ENCODE measurements around the gene STPG4. TPM values are rescaled to one million over a fixed set of nuclear protein-coding genes. Genes with fewer than 3 reads are reported as not detected.

The STPG4 gene
- total RNA-seq, 1 experiment from 2014 or later, result 0.13 TPM

DNA sequence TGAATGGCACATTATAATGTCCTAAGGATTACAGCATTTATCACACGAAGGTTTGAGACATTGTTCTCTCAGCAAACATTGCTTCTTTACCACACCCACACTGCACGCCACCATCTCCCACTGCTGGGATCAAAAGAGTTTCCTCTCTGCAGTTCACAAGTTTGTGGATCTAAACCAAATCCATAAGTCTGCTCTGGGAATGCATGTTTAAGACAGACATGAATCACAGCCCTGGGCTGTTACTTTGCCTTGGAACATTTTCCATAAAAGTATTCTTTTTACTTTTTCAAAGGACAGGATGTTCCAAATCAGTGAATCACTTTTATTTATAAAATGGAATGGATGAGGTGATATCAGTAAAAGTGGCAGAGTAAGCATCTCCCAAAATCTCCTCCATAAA is 36.1 kb downstream of the STPG4 start:
- Histone ChIP-seq H3K18ac (ENCODE audit: insufficient read length, low read depth, low read length) (no peak overlapping the region), H2BK12ac (ENCODE audit: insufficient read length, low read depth, low read length) (no peak overlapping the region), H3K9me3 (ENCODE audit: control insufficient read depth, low read depth, low read length) (no peaks in the 10 kb centered on the region), H2AK5ac (ENCODE audit: insufficient read length, low read length) (no peak overlapping the region), H2AFZ (ENCODE audit: low read length) (no peak overlapping the region), H3K4me1 (ENCODE audit: insufficient read depth, low read length) (no peaks in the 10 kb centered on the region), H3K79me2 (ENCODE audit: insufficient read depth, low read length) (no peaks in the 10 kb centered on the region), H4K5ac (ENCODE audit: insufficient read length, low read depth, low read length) (no peak overlapping the region), H3K9ac (ENCODE audit: extremely low read depth, insufficient read length, low read length) (no peak overlapping the region), H3K23me2 (ENCODE audit: insufficient read length, low read depth, low read length, poor library complexity, severe bottlenecking) (no peaks in the 10 kb centered on the region), H2BK120ac (ENCODE audit: low read depth, low read length, poor library complexity, severe bottlenecking) (no peak overlapping the region), H3T11ph (ENCODE audit: low read length) (no peak overlapping the region), H2BK5ac (ENCODE audit: insufficient read length, low read length) (no peak overlapping the region), H4K91ac (ENCODE audit: insufficient read length, low read depth, low read length) (no peak overlapping the region), H2BK15ac (ENCODE audit: low read depth, low read length) (no peak overlapping the region), H3K4me2 (ENCODE audit: insufficient read depth, insufficient read length, low read length) (no peak overlapping the region), H3K56ac (ENCODE audit: insufficient read length, low read depth, low read length) (no peak overlapping the region), H3K4ac (ENCODE audit: low read depth, low read length) (no peak overlapping the region), H3K23ac (ENCODE audit: insufficient read length, low read depth, low read length) (no peak overlapping the region), H2BK20ac (ENCODE audit: low read depth, low read length, poor library complexity, severe bottlenecking) (no peak overlapping the region), H3K27me3 (ENCODE audit: insufficient read depth, low read length) (no peaks in the 10 kb centered on the region), H3K79me1 (ENCODE audit: insufficient read depth, low read depth, low read length, poor library complexity, severe bottlenecking) (no peaks in the 10 kb centered on the region), H4K20me1 (ENCODE audit: control insufficient read depth, insufficient read depth, insufficient read length) (no peaks in the 10 kb centered on the region), H4K8ac (replicated peaks; ENCODE audit: insufficient read length, low read depth, low read length) (no peak overlapping the region), H3K27ac (ENCODE audit: insufficient read length, low read depth, low read length) (no peak overlapping the region), H3K14ac (ENCODE audit: insufficient read depth, low read length) (no peak overlapping the region)
- WGBS (ENCODE audit: extremely low coverage, insufficient read length, low lambda C conversion rate), result no CpG with 5 or more reads among the region's 2 CpGs
- DNase-seq, result no peak
- H3K4me1 Mint-ChIP-seq, result peaks cover 5 to 11% of the 10 kb centered on the region in 2 experiments
- TF ChIP-seq CTCF (conservative IDR thresholded peaks at IDR 0.05), result no peak
- no peak overlapping the region for H3K27ac Mint-ChIP-seq
- H3K9me3 Mint-ChIP-seq, result no peaks in the 10 kb centered on the region; a peak in 2 of 5 replicates
- no peaks in the 10 kb centered on the region for H3K36me3 Mint-ChIP-seq (ENCODE audit: insufficient read depth in 1 of 3, low read depth in 3 of 3)
- H3K27me3 Mint-ChIP-seq (ENCODE audit: low read depth), result no peaks in the 10 kb centered on the region; the same call in 1 of the 2 replicates
- no peak overlapping the region for H3K4me3 Mint-ChIP-seq
